ENCODE results near the gene LPP. TPM values are rescaled to one million over a fixed set of nuclear protein-coding genes. Genes with fewer than 3 reads are reported as not detected.
"Not testable (repeated sequence)": the region's sequence is repeated elsewhere in the genome, so short reads cannot be mapped to it uniquely, and the experiment has no call there.

The LPP gene
- total RNA-seq, 1 donor from 2014 or later, result 97.4 TPM

GRCh38 chr3:188701485-188701969 is 547.6 kb downstream of the LPP start:
- no peaks in the 10 kb centered on the region for H3K9me3 ChIP-seq (replicated peaks)
- no peak overlapping the region for H3K4me3 ChIP-seq
- H3K4me1 ChIP-seq, result no peaks in the 10 kb centered on the region
- no peak overlapping the region for H3K27ac ChIP-seq (replicated peaks)
- no peaks in the 10 kb centered on the region for H3K27me3 ChIP-seq (ENCODE audit: low read depth)
- DNase-seq, result no peak
- intact Hi-C loops (cut with micrococcal nuclease), result no loop called here
- TF ChIP-seq CTCF (IDR thresholded peaks at IDR 0.05; ENCODE audit: borderline replicate concordance), result no peak
- H3K36me3 ChIP-seq, result no peaks in the 10 kb centered on the region

- H3K4me1 ChIP-seq; intact Hi-C loops (cut with micrococcal nuclease); H3K4me3 ChIP-seq; DNase-seq; H3K9me3 ChIP-seq (replicated peaks); H3K27me3 ChIP-seq (ENCODE audit: low read depth); H3K36me3 ChIP-seq; H3K27ac ChIP-seq (replicated peaks): not testable (repeated sequence)
Observed at GRCh38 chr3:188702028-188702427, 548.1 kb downstream of the LPP start.

- H3K9me3 ChIP-seq (replicated peaks), result no peaks in the 10 kb centered on the region
- intact Hi-C loops (cut with micrococcal nuclease), result no loop called here
- H3K27ac ChIP-seq (replicated peaks), result no peak overlapping the region
- no peak for TF ChIP-seq CTCF (IDR thresholded peaks at IDR 0.05; ENCODE audit: borderline replicate concordance)
- H3K4me3 ChIP-seq, result no peak overlapping the region
- H3K4me1 ChIP-seq, result peaks cover 6% of the 10 kb centered on the region
- no peaks in the 10 kb centered on the region for H3K27me3 ChIP-seq (ENCODE audit: low read depth)
- DNase-seq, result no peak
- peaks cover 4% of the 10 kb centered on the region for H3K36me3 ChIP-seq
Observed at GRCh38 chr3:188706176-188706575, 552.2 kb downstream of the LPP start.

GRCh38 chr3:188706599-188706998 is 552.6 kb downstream of the LPP start:
- TF ChIP-seq CTCF (IDR thresholded peaks at IDR 0.05; ENCODE audit: borderline replicate concordance), result no peak
- no peak overlapping the region for H3K4me3 ChIP-seq
- intact Hi-C loops (cut with micrococcal nuclease), result no loop called here
- H3K27ac ChIP-seq (replicated peaks), result no peak overlapping the region
- no peaks in the 10 kb centered on the region for H3K9me3 ChIP-seq (replicated peaks)
- H3K36me3 ChIP-seq, result peaks cover 4% of the 10 kb centered on the region
- no peak for DNase-seq
- no peaks in the 10 kb centered on the region for H3K27me3 ChIP-seq (ENCODE audit: low read depth)
- peaks cover 9% of the 10 kb centered on the region for H3K4me1 ChIP-seq

- DNase-seq, result no peak
- intact Hi-C loops (cut with micrococcal nuclease), result no loop called here
- TF ChIP-seq CTCF (IDR thresholded peaks at IDR 0.05; ENCODE audit: borderline replicate concordance), result no peak
- peaks cover 4% of the 10 kb centered on the region for H3K36me3 ChIP-seq
- no peaks in the 10 kb centered on the region for H3K9me3 ChIP-seq (replicated peaks)
- no peak overlapping the region for H3K4me3 ChIP-seq
- peaks cover 20% of the 10 kb centered on the region for H3K4me1 ChIP-seq
- no peak overlapping the region for H3K27ac ChIP-seq (replicated peaks)
- H3K27me3 ChIP-seq (ENCODE audit: low read depth), result no peaks in the 10 kb centered on the region
Observed at GRCh38 chr3:188707381-188708288, 553.7 kb downstream of the LPP start.

GRCh38 chr3:188711881-188712247 is 557.9 kb downstream of the LPP start:
- DNase-seq, result no peak
- peaks cover 4% of the 10 kb centered on the region for H3K36me3 ChIP-seq
- intact Hi-C loops (cut with micrococcal nuclease), result no loop called here
- H3K27me3 ChIP-seq (ENCODE audit: low read depth), result no peaks in the 10 kb centered on the region
- no peaks in the 10 kb centered on the region for H3K9me3 ChIP-seq (replicated peaks)
- H3K4me3 ChIP-seq, result no peak overlapping the region
- H3K27ac ChIP-seq (replicated peaks), result peak overlapping the region; percentile 59
- H3K4me1 ChIP-seq, result peaks cover 27% of the 10 kb centered on the region
- TF ChIP-seq CTCF (IDR thresholded peaks at IDR 0.05; ENCODE audit: borderline replicate concordance), result no peak
